A673 (cell line): ENCODE data around the gene KRT74. TPM values are rescaled to one million over a fixed set of nuclear protein-coding genes. Genes with fewer than 3 reads are reported as not detected.

ENCODE experiments used
- BruUV-seq: library from RNA; stranded (reverse); fragments of 400-500 nt; replicated peaks from 2 replicates; lab custom pipeline; 2021; lab: Mats Ljungman, UMichigan
- CTCF ChIA-PET: fragments of 300-600 bp; sonication (Branson Sonifier 250); formaldehyde crosslinking; loops from one replicate; lab custom pipeline; 2022; ENCODE audit warnings: antibody characterized with exemption; lab: Charles Lee
- POLR2A ChIA-PET: fragments of 300-600 bp; sonication (Branson Sonifier 250); formaldehyde crosslinking; loops from one replicate; lab custom pipeline; 2022; ENCODE audit warnings: antibody characterized with exemption; ENCODE audit not compliant: low non-redundant PET; lab: Charles Lee
- DNase-seq: peaks from one replicate; pipeline ENCODE4 v3.0.0-alpha.2; 2015; ENCODE audit warnings: low spot score
- H3K27ac ChIP-seq: fragments of 200-600 bp; sonication (generic); 2 replicates; pipeline ENCODE4 v1.5.1; 2016; ENCODE audit warnings: mixed run types, low read depth, mild to moderate bottlenecking, mixed read lengths, antibody characterized with exemption, low read length; ENCODE audit not compliant: poor library complexity, severe bottlenecking
- H3K27me3 ChIP-seq: fragments of 200-600 bp; sonication (generic); replicated peaks from 2 replicates; pipeline ENCODE4 v1.6.1; 2017; ENCODE audit warnings: mixed run types, low read depth, mild to moderate bottlenecking, mixed read lengths, antibody characterized with exemption, low read length; ENCODE audit not compliant: insufficient read depth, poor library complexity
- H3K36me3 ChIP-seq: fragments of 200-600 bp; sonication (generic); 2 replicates; pipeline ENCODE4 v1.6.1; 2016; ENCODE audit warnings: mixed run types, mild to moderate bottlenecking, mixed read lengths, antibody characterized with exemption, low read length; ENCODE audit not compliant: insufficient read depth, poor library complexity, severe bottlenecking
- H3K4me1 ChIP-seq: fragments of 200-600 bp; sonication (generic); 2 replicates; pipeline ENCODE4 v1.6.1; 2017; ENCODE audit warnings: mixed run types, mild to moderate bottlenecking, mixed read lengths, antibody characterized with exemption, low read length; ENCODE audit not compliant: insufficient read depth, poor library complexity, severe bottlenecking
- H3K4me3 ChIP-seq: fragments of 200-600 bp; sonication (generic); 2 replicates; pipeline ENCODE4 v1.5.1; 2016; ENCODE audit warnings: low read depth, mixed run types, mild to moderate bottlenecking, mixed read lengths, low read length; ENCODE audit not compliant: poor library complexity, severe bottlenecking
- H3K9me3 ChIP-seq: fragments of 200-600 bp; sonication (generic); 2 replicates; pipeline ENCODE4 v1.6.1; 2016; ENCODE audit warnings: mixed run types, low read depth, mild to moderate bottlenecking, mixed read lengths, antibody characterized with exemption, low read length; ENCODE audit not compliant: poor library complexity, severe bottlenecking
- CTCF ChIP-seq: fragments of 300-800, 200-600 bp; sonication (generic); conservative IDR thresholded peaks from 2 replicates; pipeline ENCODE4 v1.5.1; 2017; ENCODE audit warnings: low read depth, mild to moderate bottlenecking, antibody characterized with exemption, low read length, moderate library complexity, mixed read lengths
- EZH2 ChIP-seq: fragments of 200-600 bp; sonication (generic); IDR thresholded peaks from 2 replicates; pipeline ENCODE4 v1.6.1; 2017; ENCODE audit warnings: borderline replicate concordance, low read depth, mild to moderate bottlenecking, mixed read lengths, antibody characterized with exemption, low read length; ENCODE audit not compliant: poor library complexity, severe bottlenecking
- intact Hi-C: fragments of 100-400 bp; cut with micrococcal nuclease; formaldehyde crosslinking; loops from one replicate; pipeline ENCODE4 v1.10.0; 2022; ENCODE audit not compliant: unreplicated experiment
- total RNA-seq: library from RNA; stranded (reverse); gene quantifications from 2 replicates; pipeline ENCODE4 v1.2.3, GENCODE V29; 2021

The KRT74 gene
- total RNA-seq, 1 experiment from 2014 or later = not detected

- Histone ChIP-seq H3K27me3 (peaks cover 29% of the 10 kb centered on the region), H3K4me1 (peaks cover 6% of the 10 kb centered on the region), H3K9me3 (no peaks in the 10 kb centered on the region), H3K4me3 (no peak overlapping the region), H3K36me3 (no peaks in the 10 kb centered on the region), H3K27ac (no peak overlapping the region)
- ChIA-PET CTCF (no interaction called here), POLR2A (no interaction called here)
- intact Hi-C loops = no loop called here
- no peak for DNase-seq
- no TSS peak for BruUV-seq
- TF ChIP-seq EZH2 (no peak), CTCF (no peak)
Measured at GRCh38 chr12:52604859-52605258, 31.2 kb upstream of the KRT74 start.

GRCh38 chr12:52603314-52603713 lies 29.7 kb upstream of the KRT74 start:
- no peak for TF ChIP-seq EZH2
- TF ChIP-seq CTCF = no peak
- Histone ChIP-seq H3K4me1 (peaks cover 6% of the 10 kb centered on the region), H3K27ac (no peak overlapping the region), H3K4me3 (no peak overlapping the region), H3K36me3 (no peaks in the 10 kb centered on the region), H3K27me3 (peaks cover 36% of the 10 kb centered on the region), H3K9me3 (no peaks in the 10 kb centered on the region)
- intact Hi-C loops = no loop called here
- no TSS peak for BruUV-seq
- DNase-seq = no peak
- POLR2A ChIA-PET = no interaction called here
- CTCF ChIA-PET = no interaction called here

- Histone ChIP-seq H3K27me3 (peaks cover 36% of the 10 kb centered on the region), H3K9me3 (no peaks in the 10 kb centered on the region), H3K27ac (no peak overlapping the region), H3K4me1 (peaks cover 6% of the 10 kb centered on the region), H3K4me3 (no peak overlapping the region), H3K36me3 (no peaks in the 10 kb centered on the region)
- intact Hi-C loops = no loop called here
- DNase-seq = no peak
- ChIA-PET CTCF (no interaction called here), POLR2A (interaction anchor here (0.6 kb wide), 1 partner anchor 338 kb away, joined by 3 read pairs; no protein-coding TSS in a partner anchor)
- no TSS peak for BruUV-seq
- TF ChIP-seq CTCF (no peak), EZH2 (no peak)
Measured at GRCh38 chr12:52602552-52602951, 28.9 kb upstream of the KRT74 start.
